HL-60 (cell line): Measurements from ENCODE around the gene ITSN1.

Experiments used
- DNase-seq, 2 experiments: peaks; one replicate each; pipeline ENCODE4 v3.0.0-alpha.2; 2010 to 2020; ENCODE audit warnings: low read depth in 1 of 2, low spot score in 1 of 2
- H3K27ac ChIP-seq: fragments of 250-450 bp; sonication (Bioruptor Pico); replicated peaks from 2 replicates; pipeline ENCODE4 v1.5.1; 2020; ENCODE audit warnings: mild to moderate bottlenecking, moderate library complexity
- H3K27me3 ChIP-seq: fragments of 250-450 bp; sonication (Bioruptor Pico); 2 replicates; pipeline ENCODE4 v1.5.1; 2021; ENCODE audit warnings: mild to moderate bottlenecking, moderate library complexity; ENCODE audit not compliant: insufficient read depth, poor library complexity, severe bottlenecking
- H3K4me3 ChIP-seq: replicated peaks from 2 replicates; pipeline ENCODE4 v1.5.1; 2011; ENCODE audit warnings: mild to moderate bottlenecking, control low read depth, low read length; ENCODE audit not compliant: insufficient read depth
- GABPA ChIP-seq: IDR thresholded peaks from 2 replicates; pipeline ENCODE4 v1.6.1; 2012; ENCODE audit warnings: low read depth
- POLR2AphosphoS5 ChIP-seq: IDR thresholded peaks from 2 replicates; pipeline ENCODE4 v1.6.1; 2012; ENCODE audit warnings: low read depth
- SPI1 ChIP-seq: IDR thresholded peaks from 2 replicates; pipeline ENCODE4 v1.6.1; 2012; ENCODE audit warnings: low read depth, mild to moderate bottlenecking, borderline replicate concordance
- TF ChIP-seq, protein P1 (sequence below): IDR thresholded peaks from one replicate; pipeline ENCODE4 v1.5.1; 2011; ENCODE audit warnings: low read length, control low read depth, inconsistent platforms; ENCODE audit not compliant: insufficient read depth
- TF ChIP-seq, protein P2 (sequence below): IDR thresholded peaks from 2 replicates; pipeline ENCODE4 v1.6.1; 2012; ENCODE audit warnings: low read depth; ENCODE audit not compliant: insufficient replicate concordance

The ITSN1 gene

DNA sequence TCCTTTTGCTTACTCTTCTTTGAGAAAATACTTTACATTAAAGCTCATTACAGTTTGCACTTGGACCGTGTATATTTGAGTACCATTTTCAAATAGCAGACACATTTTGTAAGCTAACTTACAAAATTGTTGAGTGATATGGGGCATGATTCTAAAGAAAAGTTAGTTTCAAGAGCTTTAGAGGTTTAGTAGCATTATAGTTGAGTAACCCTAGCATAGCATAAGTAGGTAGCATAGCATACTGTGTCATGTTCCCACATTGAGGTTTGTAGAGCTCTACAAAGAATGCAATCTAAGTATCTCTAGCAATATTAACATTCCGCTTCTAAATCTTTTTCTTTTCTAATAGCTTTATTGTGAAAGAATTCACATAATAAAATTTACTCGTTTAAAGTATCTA is 92.0 kb downstream of the ITSN1 start:
- Histone ChIP-seq H3K4me3 (no peak overlapping the region), H3K27me3 (no peaks in the 10 kb centered on the region), H3K27ac (no peak overlapping the region)
- DNase-seq = no peak
- TF ChIP-seq GABPA (no peak), SPI1 (no peak), POLR2AphosphoS5 (no peak)
- TF ChIP-seq, protein P1, sequence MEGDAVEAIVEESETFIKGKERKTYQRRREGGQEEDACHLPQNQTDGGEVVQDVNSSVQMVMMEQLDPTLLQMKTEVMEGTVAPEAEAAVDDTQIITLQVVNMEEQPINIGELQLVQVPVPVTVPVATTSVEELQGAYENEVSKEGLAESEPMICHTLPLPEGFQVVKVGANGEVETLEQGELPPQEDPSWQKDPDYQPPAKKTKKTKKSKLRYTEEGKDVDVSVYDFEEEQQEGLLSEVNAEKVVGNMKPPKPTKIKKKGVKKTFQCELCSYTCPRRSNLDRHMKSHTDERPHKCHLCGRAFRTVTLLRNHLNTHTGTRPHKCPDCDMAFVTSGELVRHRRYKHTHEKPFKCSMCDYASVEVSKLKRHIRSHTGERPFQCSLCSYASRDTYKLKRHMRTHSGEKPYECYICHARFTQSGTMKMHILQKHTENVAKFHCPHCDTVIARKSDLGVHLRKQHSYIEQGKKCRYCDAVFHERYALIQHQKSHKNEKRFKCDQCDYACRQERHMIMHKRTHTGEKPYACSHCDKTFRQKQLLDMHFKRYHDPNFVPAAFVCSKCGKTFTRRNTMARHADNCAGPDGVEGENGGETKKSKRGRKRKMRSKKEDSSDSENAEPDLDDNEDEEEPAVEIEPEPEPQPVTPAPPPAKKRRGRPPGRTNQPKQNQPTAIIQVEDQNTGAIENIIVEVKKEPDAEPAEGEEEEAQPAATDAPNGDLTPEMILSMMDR = no peak
- TF ChIP-seq, protein P2, sequence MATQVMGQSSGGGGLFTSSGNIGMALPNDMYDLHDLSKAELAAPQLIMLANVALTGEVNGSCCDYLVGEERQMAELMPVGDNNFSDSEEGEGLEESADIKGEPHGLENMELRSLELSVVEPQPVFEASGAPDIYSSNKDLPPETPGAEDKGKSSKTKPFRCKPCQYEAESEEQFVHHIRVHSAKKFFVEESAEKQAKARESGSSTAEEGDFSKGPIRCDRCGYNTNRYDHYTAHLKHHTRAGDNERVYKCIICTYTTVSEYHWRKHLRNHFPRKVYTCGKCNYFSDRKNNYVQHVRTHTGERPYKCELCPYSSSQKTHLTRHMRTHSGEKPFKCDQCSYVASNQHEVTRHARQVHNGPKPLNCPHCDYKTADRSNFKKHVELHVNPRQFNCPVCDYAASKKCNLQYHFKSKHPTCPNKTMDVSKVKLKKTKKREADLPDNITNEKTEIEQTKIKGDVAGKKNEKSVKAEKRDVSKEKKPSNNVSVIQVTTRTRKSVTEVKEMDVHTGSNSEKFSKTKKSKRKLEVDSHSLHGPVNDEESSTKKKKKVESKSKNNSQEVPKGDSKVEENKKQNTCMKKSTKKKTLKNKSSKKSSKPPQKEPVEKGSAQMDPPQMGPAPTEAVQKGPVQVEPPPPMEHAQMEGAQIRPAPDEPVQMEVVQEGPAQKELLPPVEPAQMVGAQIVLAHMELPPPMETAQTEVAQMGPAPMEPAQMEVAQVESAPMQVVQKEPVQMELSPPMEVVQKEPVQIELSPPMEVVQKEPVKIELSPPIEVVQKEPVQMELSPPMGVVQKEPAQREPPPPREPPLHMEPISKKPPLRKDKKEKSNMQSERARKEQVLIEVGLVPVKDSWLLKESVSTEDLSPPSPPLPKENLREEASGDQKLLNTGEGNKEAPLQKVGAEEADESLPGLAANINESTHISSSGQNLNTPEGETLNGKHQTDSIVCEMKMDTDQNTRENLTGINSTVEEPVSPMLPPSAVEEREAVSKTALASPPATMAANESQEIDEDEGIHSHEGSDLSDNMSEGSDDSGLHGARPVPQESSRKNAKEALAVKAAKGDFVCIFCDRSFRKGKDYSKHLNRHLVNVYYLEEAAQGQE = no peak

DNA sequence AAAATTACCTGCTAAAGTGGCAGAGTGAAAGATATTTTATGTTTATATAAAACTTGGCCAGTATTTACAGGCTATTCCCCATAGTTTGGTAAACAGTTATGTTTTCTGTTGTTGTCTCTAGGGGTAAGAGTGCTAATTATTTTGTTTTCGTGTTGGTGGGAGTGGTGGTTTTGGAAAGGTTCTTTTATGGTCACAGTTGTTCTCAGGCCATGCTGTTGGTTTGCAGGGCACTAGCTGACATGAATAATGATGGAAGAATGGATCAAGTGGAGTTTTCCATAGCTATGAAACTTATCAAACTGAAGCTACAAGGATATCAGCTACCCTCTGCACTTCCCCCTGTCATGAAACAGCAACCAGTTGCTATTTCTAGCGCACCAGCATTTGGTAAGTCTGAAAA is 92.5 kb downstream of the ITSN1 start:
- H3K27me3 ChIP-seq = no peaks in the 10 kb centered on the region
- H3K4me3 ChIP-seq = no peak overlapping the region
- DNase-seq = no peak
- TF ChIP-seq, protein P2 = no peak
- TF ChIP-seq POLR2AphosphoS5 = no peak
- TF ChIP-seq GABPA = no peak
- no peak overlapping the region for H3K27ac ChIP-seq

DNA sequence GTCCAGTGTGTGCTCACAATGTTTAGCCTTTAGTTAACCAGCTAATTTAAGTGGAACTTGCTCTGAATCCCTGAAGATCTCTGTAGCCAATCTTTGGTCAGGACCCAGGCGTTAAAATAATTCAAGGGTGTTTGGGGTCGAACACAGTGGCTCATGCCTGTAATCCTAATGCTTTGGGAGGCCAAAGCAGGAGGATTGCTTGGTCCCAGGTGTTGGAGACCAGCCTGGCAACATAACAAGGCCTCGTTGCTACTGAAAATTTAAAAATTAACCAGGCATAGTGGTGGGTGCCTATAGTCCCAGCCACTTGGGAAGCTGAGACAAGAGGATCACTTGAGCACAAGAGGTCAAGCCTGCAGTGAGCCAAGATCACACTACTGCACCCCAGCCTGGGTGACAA is 94.3 kb downstream of the ITSN1 start:
- Histone ChIP-seq H3K27ac (no peak overlapping the region), H3K27me3 (no peaks in the 10 kb centered on the region), H3K4me3 (no peak overlapping the region)
- TF ChIP-seq, protein P1 = no peak
- TF ChIP-seq SPI1 (no peak), GABPA (no peak), POLR2AphosphoS5 (no peak)
- TF ChIP-seq, protein P2 = no peak
- DNase-seq = no peak

DNA sequence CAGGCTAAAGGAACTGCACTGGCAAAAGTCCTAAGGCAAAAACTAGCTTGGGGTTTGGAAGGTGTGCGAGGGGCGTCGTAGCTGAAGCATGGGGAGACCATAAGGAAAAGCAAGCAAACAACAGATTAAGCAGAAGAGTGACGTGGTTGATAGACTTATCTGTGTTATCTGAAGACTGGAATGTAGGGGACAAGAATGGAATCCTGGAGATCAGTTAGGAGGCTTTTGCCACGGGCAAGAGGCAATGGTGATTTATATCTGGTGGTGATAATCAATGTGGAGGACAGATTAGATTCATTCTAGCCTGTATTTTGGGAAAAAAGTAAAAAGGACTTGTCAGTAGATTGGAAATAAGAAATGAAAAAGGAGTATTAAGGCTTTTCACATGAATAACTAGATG is 97.4 kb downstream of the ITSN1 start:
- no peak for DNase-seq
- Histone ChIP-seq H3K27ac (no peak overlapping the region), H3K4me3 (no peak overlapping the region), H3K27me3 (no peaks in the 10 kb centered on the region)
- TF ChIP-seq, protein P2 = no peak
- TF ChIP-seq, protein P1 = no peak
- TF ChIP-seq SPI1 (no peak), POLR2AphosphoS5 (no peak)
